Adrenal gland (tissue), 5 donors: ENCODE results near the gene SRPK2.

Source experiments
- POLR2A ChIP-seq, 2 donors: fragments of 450-650 bp; IDR thresholded peaks; one replicate each; pipeline ENCODE4 v1.6.1; 2017; ENCODE audit warnings: antibody characterized with exemption in 2 of 2, mild to moderate bottlenecking in 2 of 2, moderate library complexity in 1 of 2
- TF ChIP-seq, protein P1 (sequence below), 6 experiments: fragments of 450-650 bp in 4 of 6; fragments of 200-600 bp in 2 of 6; sonication (generic) in 1 of 6; IDR thresholded peaks; 1 replicate in 5 of 6; 2 replicates in 1 of 6; pipeline versions ENCODE4 v1.5.1 to v1.8.0; 2016 to 2021; ENCODE audit warnings: antibody characterized with exemption in 6 of 6, mild to moderate bottlenecking in 2 of 6, moderate library complexity in 1 of 6
- donor health status: DM: no; HTN: no; CAD: no.

DNA sequence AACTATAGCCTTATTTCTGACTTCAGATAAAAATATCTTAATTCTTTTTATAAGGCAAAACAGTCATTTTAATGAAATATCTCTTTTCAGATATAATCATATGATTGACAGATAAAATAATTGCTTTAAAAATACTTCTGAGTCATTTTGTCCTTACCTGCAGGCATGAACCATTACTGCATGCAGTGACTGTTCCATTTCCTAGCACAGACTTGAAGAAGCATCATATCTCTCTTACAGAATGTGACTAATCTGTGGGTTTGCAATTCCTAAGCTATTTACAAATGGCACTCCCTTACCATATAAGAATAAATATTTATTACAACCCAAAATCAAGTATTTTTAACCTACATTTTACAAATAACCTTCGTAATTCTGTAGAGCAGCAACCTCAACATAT is 120.7 kb downstream of the SRPK2 start:
- TF ChIP-seq, protein P1, sequence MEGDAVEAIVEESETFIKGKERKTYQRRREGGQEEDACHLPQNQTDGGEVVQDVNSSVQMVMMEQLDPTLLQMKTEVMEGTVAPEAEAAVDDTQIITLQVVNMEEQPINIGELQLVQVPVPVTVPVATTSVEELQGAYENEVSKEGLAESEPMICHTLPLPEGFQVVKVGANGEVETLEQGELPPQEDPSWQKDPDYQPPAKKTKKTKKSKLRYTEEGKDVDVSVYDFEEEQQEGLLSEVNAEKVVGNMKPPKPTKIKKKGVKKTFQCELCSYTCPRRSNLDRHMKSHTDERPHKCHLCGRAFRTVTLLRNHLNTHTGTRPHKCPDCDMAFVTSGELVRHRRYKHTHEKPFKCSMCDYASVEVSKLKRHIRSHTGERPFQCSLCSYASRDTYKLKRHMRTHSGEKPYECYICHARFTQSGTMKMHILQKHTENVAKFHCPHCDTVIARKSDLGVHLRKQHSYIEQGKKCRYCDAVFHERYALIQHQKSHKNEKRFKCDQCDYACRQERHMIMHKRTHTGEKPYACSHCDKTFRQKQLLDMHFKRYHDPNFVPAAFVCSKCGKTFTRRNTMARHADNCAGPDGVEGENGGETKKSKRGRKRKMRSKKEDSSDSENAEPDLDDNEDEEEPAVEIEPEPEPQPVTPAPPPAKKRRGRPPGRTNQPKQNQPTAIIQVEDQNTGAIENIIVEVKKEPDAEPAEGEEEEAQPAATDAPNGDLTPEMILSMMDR (IDR thresholded peaks at IDR 0.05), result peak in 3 of 6 experiments; percentile 24 to 37 (median 24)
- TF ChIP-seq POLR2A (IDR thresholded peaks at IDR 0.05), result no peak
